ENCODE data around the gene STXBP3.

The STXBP3 gene

GRCh38 chr1:108831225-108831624 lies 84.8 kb downstream of the STXBP3 start:
- DNase-seq (ENCODE audit: low spot score), result no peak
- TF ChIP-seq CTCF (IDR thresholded peaks at IDR 0.05; ENCODE audit: borderline replicate concordance, control extremely low read depth, extremely low read depth, insufficient read depth, missing control alignments), result no peak
- in situ Hi-C loops (cut with MboI; ENCODE audit: low sequenced_read_pairs, unreplicated experiment), result loop anchor here (5.0 to 25.0 kb wide), 2 partner anchors 61 to 281 kb away; partner anchors contain the start of gene ELAPOR1

GRCh38 chr1:108832929-108833328 lies 86.5 kb downstream of the STXBP3 start:
- DNase-seq (ENCODE audit: low spot score), result no peak
- in situ Hi-C loops (cut with MboI; ENCODE audit: low sequenced_read_pairs, unreplicated experiment), result loop anchor here (5.0 to 25.0 kb wide), 2 partner anchors 59 to 279 kb away; partner anchors contain the start of gene ELAPOR1
- TF ChIP-seq CTCF (IDR thresholded peaks at IDR 0.05; ENCODE audit: borderline replicate concordance, control extremely low read depth, extremely low read depth, insufficient read depth, missing control alignments), result no peak

GRCh38 chr1:108841703-108842102 lies 95.2 kb downstream of the STXBP3 start:
- no peak for DNase-seq (ENCODE audit: low spot score)
- no peak for TF ChIP-seq CTCF (IDR thresholded peaks at IDR 0.05; ENCODE audit: borderline replicate concordance, control extremely low read depth, extremely low read depth, insufficient read depth, missing control alignments)
- in situ Hi-C loops (cut with MboI; ENCODE audit: low sequenced_read_pairs, unreplicated experiment), result loop anchor here (25.0 kb wide), 1 partner anchor 271 kb away; the partner anchor contains the start of gene ELAPOR1

- DNase-seq (ENCODE audit: low spot score), result no peak
- no peak for TF ChIP-seq CTCF (IDR thresholded peaks at IDR 0.05; ENCODE audit: borderline replicate concordance, control extremely low read depth, extremely low read depth, insufficient read depth, missing control alignments)
- in situ Hi-C loops (cut with MboI; ENCODE audit: low sequenced_read_pairs, unreplicated experiment), result loop anchor here (25.0 kb wide), 1 partner anchor 270 kb away; the partner anchor contains the start of gene ELAPOR1
Observed at GRCh38 chr1:108842525-108843181, 96.2 kb downstream of the STXBP3 start.

- no peak for DNase-seq (ENCODE audit: low spot score)
- TF ChIP-seq CTCF (IDR thresholded peaks at IDR 0.05; ENCODE audit: borderline replicate concordance, control extremely low read depth, extremely low read depth, insufficient read depth, missing control alignments), result no peak
- in situ Hi-C loops (cut with MboI; ENCODE audit: low sequenced_read_pairs, unreplicated experiment), result loop anchor here (25.0 kb wide), 1 partner anchor 269 kb away; the partner anchor contains the start of gene ELAPOR1
Observed at GRCh38 chr1:108843390-108844137, 97.1 kb downstream of the STXBP3 start.

GRCh38 chr1:108845446-108845845 lies 99.0 kb downstream of the STXBP3 start:
- no peak for DNase-seq (ENCODE audit: low spot score)
- in situ Hi-C loops (cut with MboI; ENCODE audit: low sequenced_read_pairs, unreplicated experiment), result loop anchor here (25.0 kb wide), 1 partner anchor 267 kb away; the partner anchor contains the start of gene ELAPOR1
- TF ChIP-seq CTCF (IDR thresholded peaks at IDR 0.05; ENCODE audit: borderline replicate concordance, control extremely low read depth, extremely low read depth, insufficient read depth, missing control alignments), result no peak
